ENCODE measurements around the gene RABGEF1.
A peak's percentile ranks its signal among the peaks of the same experiment; 100 is the strongest.
"Not testable (repeated sequence)": the region's sequence is repeated elsewhere in the genome, so short reads cannot be mapped to it uniquely, and the experiment has no call there.

The RABGEF1 gene

DNA sequence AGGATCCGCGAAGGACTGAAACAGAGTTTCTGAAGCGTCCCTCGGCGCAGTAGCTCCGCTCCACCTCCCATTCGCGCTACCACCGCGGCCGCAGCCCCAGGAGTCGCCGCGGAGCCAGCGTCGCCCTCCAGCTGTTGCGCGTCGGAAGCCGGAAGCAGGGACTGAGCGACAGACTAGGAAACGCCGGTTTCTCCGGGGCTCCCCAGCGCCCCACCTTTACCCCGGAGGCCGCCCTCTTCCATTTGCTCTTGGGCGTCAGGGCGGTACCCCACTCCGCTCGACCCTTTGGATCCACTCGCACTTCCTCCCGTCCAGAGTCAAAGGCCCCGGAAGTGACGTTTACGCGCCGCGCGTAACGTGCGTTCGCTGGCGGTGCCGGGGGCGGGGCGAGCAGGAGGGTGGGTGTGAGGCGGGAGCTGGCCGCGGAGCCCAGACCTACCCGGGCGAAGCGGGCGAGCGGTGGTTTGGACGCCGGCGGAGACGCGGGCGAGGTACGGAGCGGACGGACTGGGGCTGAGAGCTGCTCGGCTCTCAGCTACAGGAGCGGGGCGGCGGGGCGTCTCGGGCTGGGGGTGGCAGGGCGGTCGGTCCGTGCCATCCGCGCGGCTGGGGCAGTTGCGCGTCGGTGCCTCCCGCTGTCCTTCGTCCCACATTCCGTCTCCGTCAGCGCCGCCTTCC is at the start of gene RABGEF1:
Gene RABGEF1 (plus strand): TSS at position 432 of the 678 bp plus-strand sequence. CDS start 31,167 bp downstream, outside the sequence.
- DNase-seq = peak; percentile 98 to 99

GRCh38 chr7:66693331-66693730 is 47.2 kb upstream of the RABGEF1 start:
- no peak for DNase-seq

GRCh38 chr7:66694286-66694685 is 46.2 kb upstream of the RABGEF1 start:
- DNase-seq = no peak

DNA sequence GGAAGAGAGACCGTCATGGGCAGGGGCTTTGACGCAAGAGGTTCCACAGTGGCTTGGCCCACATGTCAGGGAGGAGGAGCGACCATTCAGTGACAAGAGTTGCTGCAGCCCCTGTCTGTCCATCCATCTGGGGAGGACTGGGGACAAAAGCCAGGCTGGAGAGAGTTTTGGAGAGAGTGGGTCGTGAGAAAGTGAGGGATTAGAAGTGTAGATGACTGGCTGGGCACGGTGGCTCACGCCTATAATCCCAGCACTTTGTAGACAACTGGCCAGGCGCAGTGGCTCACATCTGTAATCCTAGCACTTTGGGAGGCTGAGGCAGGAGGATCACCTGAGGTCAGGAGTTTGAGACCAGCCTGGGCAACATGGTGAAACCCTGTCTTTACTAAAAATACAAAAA is 45.1 kb upstream of the RABGEF1 start:
- not testable (repeated sequence) for DNase-seq

DNA sequence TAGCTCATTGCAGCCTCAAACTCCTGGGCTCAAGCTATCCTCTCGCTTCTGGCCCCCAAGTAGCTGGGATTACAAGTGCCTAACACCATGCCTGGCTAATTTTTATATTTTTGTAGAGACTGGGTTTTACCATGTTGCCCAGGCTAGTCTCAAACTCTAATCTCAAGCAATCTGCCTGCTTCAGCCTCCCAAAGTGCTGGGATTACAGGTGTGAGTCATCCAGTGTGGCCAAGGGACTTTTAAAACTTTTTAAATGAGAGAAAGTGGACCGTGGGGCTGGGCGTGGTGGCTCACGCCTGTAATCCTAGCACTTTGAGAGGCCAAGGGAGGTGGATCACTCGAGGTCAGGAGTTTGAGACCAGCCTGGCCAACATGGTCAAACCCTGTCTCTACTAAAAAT is 44.4 kb upstream of the RABGEF1 start:
- DNase-seq = not testable (repeated sequence)

- DNase-seq = no peak
These were observed 43.8 kb upstream of the RABGEF1 start for GRCh38 chr7:66696774-66697191.

DNA sequence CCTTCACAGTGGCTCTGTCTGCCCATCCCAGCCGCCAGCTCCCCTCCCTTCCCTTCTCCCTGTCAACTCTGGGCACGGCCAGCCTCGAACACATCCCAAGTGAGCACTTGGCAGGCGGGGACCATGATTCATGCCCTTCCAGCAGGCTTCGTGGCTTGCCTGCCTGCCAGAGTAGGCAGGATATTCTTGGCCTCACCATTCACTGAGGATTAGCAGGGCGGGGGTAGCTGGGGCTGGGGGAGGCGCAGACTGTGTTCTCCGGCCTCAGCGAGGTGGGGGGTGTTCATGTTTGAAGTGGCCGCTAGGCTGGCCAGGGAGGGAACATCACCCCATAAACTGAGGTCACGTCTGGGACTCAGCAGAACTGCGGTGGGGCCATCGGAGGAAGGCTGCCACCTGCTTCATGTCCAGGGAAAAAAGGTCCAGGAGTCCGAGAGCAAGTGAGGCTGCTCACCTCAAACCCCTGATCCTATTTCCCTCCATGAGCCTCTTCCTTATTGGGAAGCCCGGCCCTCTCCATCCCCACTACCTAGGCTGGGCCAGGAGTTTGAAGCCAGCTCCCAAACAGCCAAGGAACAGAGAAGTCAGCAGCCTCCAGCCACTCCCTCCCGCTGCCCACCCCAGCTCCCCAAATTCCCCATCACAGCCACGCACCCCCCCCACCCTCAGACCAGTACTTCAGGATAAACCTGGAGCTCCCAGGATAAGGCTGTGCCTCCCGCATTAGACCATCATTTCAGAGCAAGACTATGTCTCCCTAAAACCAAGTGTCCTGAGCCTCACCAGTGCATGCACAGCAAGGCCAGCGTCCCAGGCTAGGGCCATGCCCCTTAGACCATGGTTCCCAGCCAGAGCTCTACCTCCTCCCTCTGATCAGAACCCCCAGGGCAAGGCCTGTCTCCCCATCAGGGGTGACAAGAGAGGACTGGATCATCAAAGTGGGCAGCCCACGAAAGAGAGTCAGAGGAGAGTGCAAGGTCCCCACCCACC is 42.8 kb upstream of the RABGEF1 start:
- DNase-seq = no peak

- DNase-seq = no peak
These were observed 41.8 kb upstream of the RABGEF1 start for GRCh38 chr7:66698652-66699205.

DNA sequence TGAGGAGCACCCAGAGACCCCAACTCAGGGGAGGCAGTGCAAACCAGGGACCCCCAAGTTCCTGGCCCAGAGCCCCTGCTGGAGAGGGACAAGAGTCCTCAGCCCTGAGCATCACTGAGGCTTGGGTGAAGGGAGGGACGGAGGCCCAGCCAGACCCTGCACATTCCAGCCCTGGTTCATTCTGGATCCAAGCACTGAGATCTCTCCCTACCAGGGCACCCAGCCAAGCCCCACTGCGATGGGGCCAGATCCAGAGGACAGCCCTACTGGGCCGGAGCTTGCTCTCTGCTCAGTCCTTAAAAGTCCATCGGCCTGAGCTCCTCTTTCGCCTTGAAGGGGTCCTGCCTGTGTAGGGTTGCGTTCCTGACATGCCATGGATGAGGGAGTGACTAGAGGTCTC is 40.5 kb upstream of the RABGEF1 start:
- DNase-seq = no peak

DNA sequence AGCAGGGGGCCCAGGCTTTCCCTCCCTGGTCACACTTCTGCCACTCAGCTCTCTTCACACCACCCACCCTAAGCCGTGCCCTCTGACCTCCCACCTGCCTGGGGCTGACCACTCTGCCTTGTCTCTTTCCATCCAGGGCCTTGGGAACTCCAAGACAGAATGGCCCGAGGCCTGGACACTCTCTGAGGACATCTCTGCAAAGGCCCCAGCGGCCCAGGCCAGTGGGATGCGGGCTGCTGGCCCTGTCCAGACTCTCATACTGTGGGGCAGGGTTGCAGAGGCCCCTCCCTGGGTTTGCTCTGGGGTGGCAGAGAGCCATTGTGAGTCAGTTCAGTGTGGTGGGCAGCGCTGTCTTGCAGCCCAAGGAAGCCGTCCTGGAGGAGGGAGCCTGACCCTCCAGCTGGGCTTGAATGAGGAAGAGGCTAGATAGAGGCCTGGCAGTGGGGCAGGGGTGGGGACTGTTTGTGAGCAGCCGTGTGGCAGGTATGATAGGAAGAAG is 39.9 kb upstream of the RABGEF1 start:
- DNase-seq = no peak

DNA sequence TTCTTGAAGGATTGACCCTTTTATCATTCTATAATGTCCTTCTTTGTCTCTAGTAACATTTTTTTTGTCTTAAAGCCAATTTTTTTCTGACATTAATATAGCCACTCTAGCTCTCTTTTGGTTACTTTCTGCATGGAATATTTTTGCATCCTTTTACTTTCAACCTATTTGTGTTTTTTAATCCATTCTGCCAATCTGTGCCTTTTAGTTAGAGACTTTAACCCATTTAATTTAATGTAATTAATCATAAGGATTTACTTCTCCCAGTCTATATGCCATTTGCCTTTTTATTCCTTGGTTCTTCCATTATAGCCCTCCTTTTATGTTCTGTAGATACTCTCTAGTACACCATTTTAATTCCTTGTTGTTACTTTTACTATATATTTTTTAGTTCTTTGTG is 32.7 kb upstream of the RABGEF1 start:
- DNase-seq = no peak

GRCh38 chr7:66710752-66711151 is 29.8 kb upstream of the RABGEF1 start:
- not testable (repeated sequence) for DNase-seq

DNA sequence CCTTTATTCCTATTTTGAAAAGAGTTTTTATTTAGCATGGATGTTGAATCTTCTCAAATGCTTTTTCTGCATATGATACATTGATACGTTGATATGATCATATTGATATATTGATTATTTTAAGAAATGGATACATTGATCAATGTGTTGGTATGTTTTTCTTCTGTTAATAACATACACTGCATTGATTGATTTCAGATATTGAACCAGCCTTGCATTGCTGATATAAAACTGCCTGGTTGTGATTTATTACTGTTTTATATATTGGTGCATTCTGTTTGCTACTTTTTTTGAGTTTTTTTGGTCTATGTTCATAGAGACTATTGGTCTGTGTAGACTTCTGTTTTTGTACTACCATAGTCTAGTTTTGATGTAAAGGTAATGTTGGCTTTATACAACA is 26.8 kb upstream of the RABGEF1 start:
- no peak for DNase-seq

DNA sequence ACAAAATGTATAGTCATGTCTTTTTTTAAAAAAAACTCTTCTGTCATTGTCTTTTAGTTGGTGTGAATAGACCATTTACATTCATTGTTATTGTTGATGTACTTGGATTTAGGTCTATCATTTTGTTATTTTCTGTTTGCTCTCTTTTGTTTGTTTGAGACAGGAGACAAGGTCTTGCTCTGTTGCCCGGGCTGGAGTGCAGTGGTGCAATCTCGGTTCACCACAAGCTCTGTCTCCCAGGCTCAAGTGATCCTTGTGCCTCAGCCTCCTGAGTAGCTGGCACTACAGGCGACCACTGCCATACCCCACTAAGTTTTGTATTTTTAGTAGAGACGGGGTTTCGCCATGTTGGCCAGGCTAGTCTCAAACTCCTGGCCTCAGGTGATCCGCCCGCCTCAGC is 23.9 kb upstream of the RABGEF1 start:
- DNase-seq = not testable (repeated sequence)

DNA sequence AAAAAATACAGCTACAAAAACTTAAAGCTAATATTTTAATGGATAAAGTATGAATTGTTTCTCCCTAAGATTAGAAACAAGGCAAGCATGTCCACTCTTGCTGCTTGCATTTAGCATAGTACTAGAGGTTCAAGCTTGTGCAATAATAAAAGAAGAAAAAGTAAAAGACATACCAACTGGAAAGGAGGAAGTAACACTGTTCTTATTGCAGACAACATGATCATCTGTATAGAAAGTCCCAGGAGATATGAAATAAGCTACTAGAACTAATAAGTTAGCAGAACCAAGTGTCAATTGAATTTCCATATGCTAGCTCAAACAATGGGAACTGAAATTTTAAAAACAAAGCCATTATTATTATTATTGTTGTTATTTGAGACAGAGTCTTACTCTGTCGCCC is 20.0 kb upstream of the RABGEF1 start:
- DNase-seq = no peak

DNA sequence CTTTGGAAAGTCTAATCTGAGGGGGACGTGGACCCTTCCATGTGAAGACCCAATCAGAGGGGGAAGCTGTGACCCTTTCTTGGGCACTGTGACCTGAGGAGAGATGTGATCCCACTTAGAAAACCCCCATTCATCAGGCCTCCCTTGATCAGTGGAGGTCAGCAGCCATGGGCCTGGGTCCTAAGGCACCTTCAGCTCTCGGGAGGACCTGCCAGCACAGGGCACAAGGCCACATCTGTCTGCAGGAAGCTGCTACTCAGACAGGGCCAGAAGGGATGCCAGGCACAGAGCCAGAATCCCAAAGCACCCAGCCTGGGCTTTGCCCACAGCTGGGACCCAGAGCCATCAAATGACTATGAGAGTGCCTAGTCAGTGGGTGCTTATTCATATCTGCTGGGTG is 14.7 kb upstream of the RABGEF1 start:
- DNase-seq = no peak

DNA sequence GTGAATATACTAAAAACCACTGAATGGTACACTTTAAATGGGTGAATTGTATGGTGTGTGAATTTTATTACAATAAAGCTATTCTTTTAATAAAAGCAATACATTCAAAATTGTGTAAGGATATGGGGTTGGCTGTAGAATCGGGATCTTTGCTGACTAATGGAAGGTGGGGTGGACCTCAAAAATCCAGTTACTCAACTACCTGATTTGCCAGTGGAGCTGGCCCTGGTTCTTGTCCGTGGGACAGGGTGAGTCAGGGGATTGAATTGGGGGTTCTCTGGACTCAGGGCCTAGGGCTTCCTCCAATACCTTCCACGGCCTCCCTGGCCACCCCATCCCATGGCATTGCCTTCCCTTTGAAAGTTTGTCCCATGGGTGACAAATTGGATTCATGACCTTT is 13.5 kb upstream of the RABGEF1 start:
- DNase-seq = no peak

GRCh38 chr7:66728571-66728970 is 12.0 kb upstream of the RABGEF1 start:
- DNase-seq = no peak

DNA sequence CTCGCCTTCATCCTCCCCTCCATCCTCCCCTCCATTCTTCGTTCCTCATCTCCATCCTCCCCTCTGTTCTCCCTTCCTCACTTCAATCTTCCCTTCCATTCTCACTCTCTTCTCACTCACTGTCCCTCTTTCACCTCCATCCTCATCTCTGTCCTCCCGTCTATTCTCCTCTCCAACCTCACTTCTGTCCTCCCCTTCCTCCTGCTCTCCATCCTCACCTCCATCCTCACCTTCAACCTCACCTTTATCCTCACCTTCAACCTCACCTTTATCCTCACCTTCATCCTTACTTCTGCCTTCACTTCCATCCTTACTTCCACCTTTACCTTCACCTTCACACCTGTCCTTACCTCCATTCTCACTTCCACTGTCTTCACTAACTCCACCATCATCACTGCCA is 11.3 kb upstream of the RABGEF1 start:
- no peak for DNase-seq

GRCh38 chr7:66731986-66732385 is 8.5 kb upstream of the RABGEF1 start:
- no peak for DNase-seq

DNA sequence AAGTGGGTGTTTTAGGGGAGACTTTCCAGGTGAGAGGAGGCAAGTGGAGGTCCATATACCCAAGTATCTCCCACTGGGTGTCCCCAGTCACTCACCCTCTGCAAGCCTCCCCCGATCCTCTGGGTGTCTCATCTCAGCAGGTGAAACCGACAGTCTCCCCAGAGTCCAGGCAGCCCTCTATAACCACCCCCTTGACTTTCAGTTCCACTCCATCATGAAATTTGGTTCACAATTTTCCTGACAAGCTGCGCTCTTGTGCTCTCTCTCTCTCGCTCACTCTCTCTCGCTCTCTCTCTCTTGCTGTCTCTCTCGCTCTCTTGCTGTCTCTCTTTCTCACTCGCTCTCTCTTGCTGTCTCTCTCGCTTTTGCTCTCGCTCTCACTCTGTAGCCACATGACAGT is 8.1 kb upstream of the RABGEF1 start:
- no peak for DNase-seq

- DNase-seq = no peak
These were observed 6.5 kb upstream of the RABGEF1 start for GRCh38 chr7:66734006-66734405.

- no peak for DNase-seq
These were observed 5.4 kb upstream of the RABGEF1 start for GRCh38 chr7:66735154-66735553.

- DNase-seq = no peak
These were observed 4.7 kb upstream of the RABGEF1 start for GRCh38 chr7:66735850-66736249.
